ENCODE data around the gene ZSCAN25.
A peak's percentile ranks its signal among the peaks of the same experiment; 100 is the strongest.

ZSCAN25 gene

DNA sequence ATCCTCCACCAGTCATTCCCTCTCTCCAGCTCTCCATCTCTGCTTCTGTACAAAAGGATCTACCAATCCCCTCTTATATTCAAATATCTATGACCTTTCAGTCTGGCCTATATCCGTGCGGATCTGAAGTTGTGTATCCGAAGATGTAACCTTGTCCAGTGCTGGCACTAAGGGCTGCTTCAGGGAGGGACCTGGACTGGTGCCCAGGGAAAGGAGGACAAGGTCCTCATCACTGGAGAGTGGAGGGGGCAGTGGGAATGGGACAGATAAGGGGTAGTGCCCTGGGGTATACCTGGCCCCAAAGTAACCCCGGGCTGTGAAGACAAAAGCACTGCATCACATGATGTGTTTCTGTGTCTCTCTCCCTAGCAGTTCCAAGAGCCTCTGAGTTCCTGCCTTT, 16.9 kb upstream of the ZSCAN25 start:
- TF ChIP-seq, protein P1, sequence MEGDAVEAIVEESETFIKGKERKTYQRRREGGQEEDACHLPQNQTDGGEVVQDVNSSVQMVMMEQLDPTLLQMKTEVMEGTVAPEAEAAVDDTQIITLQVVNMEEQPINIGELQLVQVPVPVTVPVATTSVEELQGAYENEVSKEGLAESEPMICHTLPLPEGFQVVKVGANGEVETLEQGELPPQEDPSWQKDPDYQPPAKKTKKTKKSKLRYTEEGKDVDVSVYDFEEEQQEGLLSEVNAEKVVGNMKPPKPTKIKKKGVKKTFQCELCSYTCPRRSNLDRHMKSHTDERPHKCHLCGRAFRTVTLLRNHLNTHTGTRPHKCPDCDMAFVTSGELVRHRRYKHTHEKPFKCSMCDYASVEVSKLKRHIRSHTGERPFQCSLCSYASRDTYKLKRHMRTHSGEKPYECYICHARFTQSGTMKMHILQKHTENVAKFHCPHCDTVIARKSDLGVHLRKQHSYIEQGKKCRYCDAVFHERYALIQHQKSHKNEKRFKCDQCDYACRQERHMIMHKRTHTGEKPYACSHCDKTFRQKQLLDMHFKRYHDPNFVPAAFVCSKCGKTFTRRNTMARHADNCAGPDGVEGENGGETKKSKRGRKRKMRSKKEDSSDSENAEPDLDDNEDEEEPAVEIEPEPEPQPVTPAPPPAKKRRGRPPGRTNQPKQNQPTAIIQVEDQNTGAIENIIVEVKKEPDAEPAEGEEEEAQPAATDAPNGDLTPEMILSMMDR (conservative IDR thresholded peaks at IDR 0.05; ENCODE audit: control insufficient read depth, insufficient read depth, low read depth, low read length) = no peak
- H3K4me3 ChIP-seq (ENCODE audit: control insufficient read depth, low read depth, low read length) = no peak overlapping the region
- DNase-seq (ENCODE audit: low read depth) = no peak

DNA sequence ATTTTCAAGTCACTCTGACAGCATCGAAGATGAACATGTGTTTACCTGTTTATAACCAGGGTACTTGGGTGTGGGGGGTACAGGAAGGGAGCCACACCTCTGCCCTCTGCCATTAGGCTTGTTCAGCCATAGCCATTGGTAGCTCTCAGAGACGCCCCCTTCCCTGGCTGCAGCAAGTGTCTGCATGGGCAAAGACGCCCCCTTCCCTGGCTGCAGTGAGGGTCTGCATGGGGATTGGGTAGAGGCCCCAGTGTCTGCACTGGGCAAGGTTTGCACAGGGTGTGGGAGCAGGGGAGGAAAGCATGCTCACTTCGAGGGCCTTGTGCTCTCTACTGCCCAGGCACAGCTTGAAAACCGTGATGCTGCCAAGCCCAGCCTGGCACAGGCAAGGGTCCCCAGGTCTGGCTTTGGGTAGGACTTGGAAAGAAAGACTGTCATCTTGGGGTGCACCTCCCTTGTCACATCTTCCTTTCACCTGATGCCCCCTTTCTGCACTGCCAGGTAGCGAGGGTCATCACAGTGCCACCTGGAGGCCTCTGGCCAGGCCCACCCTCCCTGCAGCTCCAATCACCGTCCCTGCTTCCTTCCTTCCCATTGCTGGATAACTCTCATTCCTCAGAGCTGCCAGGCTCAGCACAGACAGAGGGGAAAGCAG, 15.0 kb upstream of the ZSCAN25 start:
- no peak overlapping the region for H3K4me3 ChIP-seq (ENCODE audit: control insufficient read depth, low read depth, low read length)
- DNase-seq (ENCODE audit: low read depth) = no peak
- TF ChIP-seq, protein P1 (conservative IDR thresholded peaks at IDR 0.05; ENCODE audit: control insufficient read depth, insufficient read depth, low read depth, low read length) = no peak

DNA sequence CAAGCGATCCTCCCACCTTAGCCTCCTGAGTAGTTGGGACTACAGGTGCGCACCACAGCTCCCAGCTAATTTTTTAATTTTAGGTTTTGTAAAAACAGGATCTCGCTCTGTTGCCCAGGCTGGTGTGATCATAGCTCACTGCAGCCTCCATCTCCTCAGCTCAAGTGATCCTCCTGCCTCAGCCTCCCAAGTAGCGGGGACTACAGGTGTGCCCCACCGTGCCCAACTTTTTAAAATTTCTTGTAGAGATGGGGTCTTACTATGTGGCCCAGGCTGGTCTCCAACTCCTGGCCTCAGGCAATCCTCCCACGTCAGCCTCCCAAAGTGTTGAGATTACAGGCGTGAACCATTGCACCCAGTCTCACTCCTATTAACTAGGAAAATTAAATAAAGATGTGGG, 11.2 kb upstream of the ZSCAN25 start:
- no peak overlapping the region for H3K4me3 ChIP-seq (ENCODE audit: control insufficient read depth, low read depth, low read length)
- TF ChIP-seq, protein P1 (conservative IDR thresholded peaks at IDR 0.05; ENCODE audit: control insufficient read depth, insufficient read depth, low read depth, low read length) = no peak

DNA sequence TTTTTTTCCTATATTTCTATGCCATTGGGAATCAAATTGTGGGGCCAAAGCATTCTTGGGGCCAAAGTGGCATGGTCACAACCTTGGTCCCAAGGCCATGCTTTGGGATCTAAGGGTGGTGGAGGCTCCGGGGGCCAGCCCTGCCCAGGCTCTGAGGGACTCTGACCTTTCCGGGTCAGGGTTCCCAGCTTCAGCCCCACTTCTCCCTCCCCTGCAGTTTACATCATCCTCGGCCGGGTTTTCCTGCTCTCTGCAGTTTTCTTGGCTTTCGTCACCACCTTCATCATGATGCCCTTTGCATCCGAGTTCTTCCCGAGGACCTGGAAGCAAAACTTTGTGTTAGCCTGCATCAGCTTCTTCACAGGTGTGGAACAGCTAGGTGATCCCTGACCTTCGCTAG, 10.2 kb upstream of the ZSCAN25 start:
- DNase-seq (ENCODE audit: low read depth) = no peak
- H3K4me3 ChIP-seq (ENCODE audit: control insufficient read depth, low read depth, low read length) = no peak overlapping the region
- TF ChIP-seq, protein P1 (conservative IDR thresholded peaks at IDR 0.05; ENCODE audit: control insufficient read depth, insufficient read depth, low read depth, low read length) = no peak

More for the DNA sequence above, 11.2 kb upstream of the ZSCAN25 start:
- no peak for DNase-seq (ENCODE audit: low read depth)

DNA sequence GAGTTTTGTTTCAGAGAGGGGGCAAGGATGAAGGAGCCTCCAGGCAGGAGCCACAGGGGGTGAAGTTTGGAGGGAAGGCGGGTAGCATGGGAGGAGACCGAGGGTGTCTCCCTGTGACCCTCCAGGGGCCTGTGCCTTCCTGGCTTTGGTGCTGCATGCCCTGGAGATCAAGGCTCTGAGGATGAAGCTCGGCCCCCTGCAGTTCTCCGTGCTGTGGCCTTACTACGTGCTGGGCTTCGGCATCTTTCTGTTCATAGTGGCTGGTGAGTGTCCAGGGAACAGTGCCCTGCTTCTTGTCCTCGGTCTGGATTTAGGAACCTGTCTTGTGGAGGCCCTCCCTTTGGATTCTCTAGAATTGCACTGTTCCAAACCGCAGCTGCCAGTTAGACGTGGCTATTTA, 9.2 kb upstream of the ZSCAN25 start:
- H3K4me3 ChIP-seq (ENCODE audit: control insufficient read depth, low read depth, low read length) = no peak overlapping the region
- TF ChIP-seq, protein P1 (conservative IDR thresholded peaks at IDR 0.05; ENCODE audit: control insufficient read depth, insufficient read depth, low read depth, low read length) = no peak
- DNase-seq (ENCODE audit: low read depth) = no peak

DNA sequence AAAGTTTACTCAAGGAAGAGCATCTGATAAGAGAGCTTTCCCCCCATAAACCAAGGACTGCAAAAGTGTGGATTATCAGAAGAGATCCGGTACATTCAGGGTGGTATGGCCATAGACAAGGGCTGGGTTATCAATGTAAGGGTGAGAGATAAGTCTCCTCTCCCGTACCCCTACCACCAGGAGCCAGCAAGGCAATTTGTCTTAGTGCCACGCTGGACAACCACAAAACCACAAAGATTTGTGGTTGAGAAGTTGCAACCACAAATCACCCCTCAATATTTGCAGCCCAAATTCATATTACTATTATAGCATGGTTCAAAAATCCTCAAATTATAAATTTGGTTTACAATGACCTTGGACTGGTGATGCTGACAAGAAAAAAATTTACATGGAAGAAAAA, 2.3 kb upstream of the ZSCAN25 start:
- no peak overlapping the region for H3K4me3 ChIP-seq (ENCODE audit: control insufficient read depth, low read depth, low read length)
- no peak for DNase-seq (ENCODE audit: low read depth)
- TF ChIP-seq, protein P1 (conservative IDR thresholded peaks at IDR 0.05; ENCODE audit: control insufficient read depth, insufficient read depth, low read depth, low read length) = no peak

DNA sequence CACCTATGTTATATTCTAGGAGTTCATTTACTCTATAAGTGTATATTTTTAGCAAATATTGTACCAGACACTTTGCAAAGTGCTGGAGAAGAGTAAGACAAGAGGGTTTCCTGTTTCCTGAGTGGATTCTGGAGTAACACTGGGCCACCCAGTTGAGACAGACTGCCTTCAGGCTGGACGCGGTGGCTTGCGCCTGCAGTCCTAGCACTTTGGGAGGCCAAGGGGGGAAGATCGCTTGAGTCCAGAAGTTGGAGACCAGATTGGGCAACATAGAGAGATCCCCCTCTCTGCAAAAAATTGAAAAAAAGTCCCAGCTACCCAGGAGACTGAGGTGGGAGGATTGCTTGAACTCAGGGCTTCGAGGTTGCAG, 772 bp upstream of the ZSCAN25 start:
- no peak for DNase-seq (ENCODE audit: low read depth)
- TF ChIP-seq, protein P1 (conservative IDR thresholded peaks at IDR 0.05; ENCODE audit: control insufficient read depth, insufficient read depth, low read depth, low read length) = no peak
- peak overlapping the region; percentile 91 for H3K4me3 ChIP-seq (ENCODE audit: control insufficient read depth, low read depth, low read length)
